Endothelial cell of umbilical vein (primary cell): ENCODE measurements around the gene MLYCD. TPM values are rescaled to one million over a fixed set of nuclear protein-coding genes. Genes with fewer than 3 reads are reported as not detected.

Experiments
- BruUV-seq: library from RNA; stranded (reverse); fragments of 400-500 nt; replicated peaks from 2 replicates; lab custom pipeline; 2021; lab: Mats Ljungman, UMichigan
- CTCF ChIA-PET: fragments of 300-600, 350-600 bp; sonication (Branson Sonifier 250); formaldehyde crosslinking; loops from one replicate; lab custom pipeline; 2021; ENCODE audit warnings: antibody characterized with exemption, inconsistent platforms; lab: Charles Lee
- POLR2A ChIA-PET: fragments of 300-600, 350-600 bp; sonication (Branson Sonifier 250); formaldehyde crosslinking; loops from one replicate; lab custom pipeline; 2021; ENCODE audit warnings: antibody characterized with exemption, inconsistent platforms; lab: Charles Lee
- DNase-seq: peaks from one replicate; pipeline ENCODE4 v3.0.0-alpha.2; 2011; ENCODE audit warnings: low read depth, low spot score
- FAIRE-seq: peaks from 2 replicates; lab custom pipeline; 2011; peaks lifted over from hg19 to GRCh38; lab: Jason Lieb, UNC
- H2AFZ ChIP-seq: 2 replicates; pipeline ENCODE4 v1.6.0; 2012; ENCODE audit warnings: low read depth, low read length, control low read depth, inconsistent platforms
- H3K27ac ChIP-seq: 2 replicates; pipeline ENCODE4 v1.5.1; 2011; ENCODE audit warnings: low read depth, mild to moderate bottlenecking, control low read depth, low read length, moderate library complexity; ENCODE audit not compliant: insufficient read depth
- H3K27me3 ChIP-seq, 2 experiments: 2 replicates each; pipeline versions ENCODE4 v1.6.0 to v1.6.1; 2011; ENCODE audit warnings: low read length in 2 of 2, mixed read lengths in 1 of 2; ENCODE audit not compliant: control insufficient read depth in 2 of 2, insufficient read depth in 2 of 2
- H3K36me3 ChIP-seq, 2 experiments: 2 replicates in 1 of 2; 3 replicates in 1 of 2; pipeline ENCODE4 v1.5.1; 2011; ENCODE audit warnings: low read length in 2 of 2, mild to moderate bottlenecking in 1 of 2, moderate library complexity in 1 of 2; ENCODE audit not compliant: control insufficient read depth in 2 of 2, insufficient read depth in 2 of 2; ENCODE audit errors: extremely low read depth in 1 of 2
- H3K4me1 ChIP-seq: 3 replicates; pipeline ENCODE4 v1.5.1; 2011; ENCODE audit warnings: mild to moderate bottlenecking, low read length; ENCODE audit not compliant: control insufficient read depth, insufficient read depth; ENCODE audit errors: extremely low read depth
- H3K4me2 ChIP-seq: 2 replicates; pipeline ENCODE4 v1.6.1; 2011; ENCODE audit warnings: low read length, control low read depth, mixed read lengths; ENCODE audit not compliant: insufficient read depth
- H3K4me3 ChIP-seq, 3 experiments: fragments of 200-600 bp in 1 of 3; sonication (generic), shearing (Covaris generic) in 1 of 3; replicated peaks in 1 of 3; 2 replicates each; pipeline ENCODE4 v1.5.1; 2011 to 2016; ENCODE audit warnings: control low read depth in 3 of 3, low read length in 3 of 3, mild to moderate bottlenecking in 2 of 3, inconsistent platforms in 1 of 3, low read depth in 1 of 3, moderate library complexity in 1 of 3; ENCODE audit not compliant: insufficient read depth in 1 of 3
- H3K79me2 ChIP-seq: 2 replicates; pipeline ENCODE4 v1.6.0; 2012; ENCODE audit warnings: low read length, inconsistent platforms; ENCODE audit not compliant: control insufficient read depth, insufficient read depth
- H3K9ac ChIP-seq: replicated peaks from 2 replicates; pipeline ENCODE3; 2011; ENCODE audit warnings: low read length, control low read depth; ENCODE audit not compliant: insufficient read depth; ENCODE audit errors: extremely low read depth
- H3K9me1 ChIP-seq: replicated peaks from 3 replicates; pipeline ENCODE4 v1.6.0; 2011; ENCODE audit warnings: mild to moderate bottlenecking, low read length; ENCODE audit not compliant: control insufficient read depth, insufficient read depth; ENCODE audit errors: extremely low read depth
- H3K9me3 ChIP-seq: replicated peaks from 2 replicates; pipeline ENCODE4 v1.5.1; 2012; ENCODE audit warnings: low read length, inconsistent platforms; ENCODE audit not compliant: control insufficient read depth, insufficient read depth
- H4K20me1 ChIP-seq: replicated peaks from 2 replicates; pipeline ENCODE3; 2011; ENCODE audit warnings: mild to moderate bottlenecking, low read length; ENCODE audit not compliant: control insufficient read depth, insufficient read depth; ENCODE audit errors: extremely low read depth
- EZH2 ChIP-seq: IDR thresholded peaks from 2 replicates; pipeline ENCODE4 v1.6.1; 2012; ENCODE audit warnings: borderline replicate concordance, low read depth, mild to moderate bottlenecking, moderate library complexity, low read length, inconsistent platforms; ENCODE audit not compliant: severe bottlenecking
- FOS ChIP-seq: IDR thresholded peaks from 2 replicates; pipeline ENCODE4 v1.6.1; 2011; ENCODE audit warnings: mild to moderate bottlenecking, low read length, moderate library complexity, borderline replicate concordance; ENCODE audit not compliant: insufficient read depth
- GATA2 ChIP-seq: IDR thresholded peaks from 2 replicates; pipeline ENCODE4 v1.7.0; 2011; ENCODE audit warnings: low read depth, mild to moderate bottlenecking, moderate library complexity, mixed read lengths, low read length; ENCODE audit not compliant: insufficient read length, insufficient read depth
- JUN ChIP-seq: IDR thresholded peaks from 2 replicates; pipeline ENCODE4 v1.6.1; 2011; ENCODE audit warnings: borderline replicate concordance, low read depth; ENCODE audit not compliant: insufficient read length, insufficient read depth
- MAX ChIP-seq: IDR thresholded peaks from 2 replicates; pipeline ENCODE4 v1.6.1; 2011; ENCODE audit not compliant: insufficient read depth, insufficient read length
- MYC ChIP-seq: IDR thresholded peaks from one replicate; pipeline ENCODE4 v1.6.1; 2011; ENCODE audit warnings: mild to moderate bottlenecking, low read depth, low read length
- POLR2A ChIP-seq: IDR thresholded peaks from 2 replicates; pipeline ENCODE4 v1.6.1; 2012; ENCODE audit warnings: low read depth, mild to moderate bottlenecking, control low read depth, low read length
- POLR2AphosphoS5 ChIP-seq: IDR thresholded peaks from 2 replicates; pipeline ENCODE4 v1.6.1; 2012; ENCODE audit warnings: low read depth, mild to moderate bottlenecking, control low read depth, low read length, moderate library complexity; ENCODE audit not compliant: insufficient read depth
- dilution Hi-C: fragments of 300-500 bp; cut with MboI; formaldehyde crosslinking; loops from one replicate; pipeline ENCODE4 v1.15.0; 2019; ENCODE audit warnings: low sequenced_read_pairs; ENCODE audit not compliant: extremely low pct_ligation_motif_present
- intact Hi-C: fragments of 100-400 bp; cut with micrococcal nuclease; formaldehyde crosslinking; loops from one replicate; pipeline ENCODE4 v1.10.0; 2022
- polyA plus RNA-seq, 4 experiments: library from polyadenylated mRNA; depleted of rRNA in 3 of 4; stranded (reverse) in 3 of 4; unstranded in 1 of 4; fragments of >200 nt; gene quantifications; 2 replicates each; pipeline versions ENCODE4 v1.2.1 to v1.2.3, GENCODE V29; 2011 to 2012; ENCODE audit warnings: missing spikeins in 1 of 4
- total RNA-seq: library from RNA; stranded (reverse); gene quantifications from 2 replicates; pipeline ENCODE4 v1.2.3, GENCODE V29; 2021
- TF ChIP-seq, protein P1 (sequence below), 2 donors: IDR thresholded peaks; 1 replicate in 1 of 2; 2 replicates in 1 of 2; pipeline ENCODE4 v1.5.1; 2011; ENCODE audit warnings: low read length in 2 of 2, mild to moderate bottlenecking in 2 of 2, moderate library complexity in 2 of 2, control low read depth in 1 of 2, inconsistent platforms in 1 of 2, low read depth in 1 of 2; ENCODE audit not compliant: insufficient read depth in 1 of 2; ENCODE audit errors: extremely low read depth in 1 of 2

Gene MLYCD
- total and polyA plus RNA-seq, 2 donors (not counting 3 experiments of a cell fraction or from before 2014, with no cell fraction given): 2.0 to 3.4 TPM

DNA sequence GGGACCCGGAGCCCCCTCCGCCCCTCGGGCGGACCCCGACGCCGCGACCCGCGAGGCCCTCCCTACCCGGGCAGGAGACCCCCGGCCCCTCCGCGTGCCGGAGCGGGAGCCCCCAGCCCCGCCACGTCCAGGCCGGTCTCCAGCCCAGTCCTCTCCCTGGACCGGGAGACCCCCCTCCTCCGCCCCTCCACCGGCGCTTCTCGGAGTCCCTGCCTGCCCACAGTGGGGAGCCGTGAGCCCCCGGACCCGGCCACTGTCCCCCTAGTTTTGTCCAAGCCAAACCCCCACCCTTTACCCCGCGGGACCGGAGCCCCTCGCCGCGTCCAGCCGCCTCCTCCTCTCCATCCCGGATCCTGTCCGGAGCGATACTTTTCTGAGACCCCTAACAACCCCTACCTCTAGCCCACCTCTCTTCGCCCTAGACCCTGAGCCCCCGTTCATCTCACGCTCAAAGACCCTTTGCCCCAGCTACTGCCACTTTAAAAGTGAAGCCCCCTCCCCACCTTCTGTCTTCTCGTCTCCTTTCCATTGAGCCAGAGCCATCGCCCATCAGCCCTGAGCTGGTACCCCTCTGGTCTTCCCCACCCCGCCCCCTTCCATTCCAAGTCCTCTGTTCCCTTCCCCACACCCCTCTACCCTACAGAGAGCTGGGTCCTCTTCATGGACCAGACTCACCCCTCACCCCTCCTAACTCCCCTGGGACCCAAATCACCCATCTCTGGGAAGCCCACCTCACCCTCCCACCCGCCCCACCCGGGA, 70.2 kb downstream of the MLYCD start:
- Histone ChIP-seq H3K9me3 (no peaks in the 10 kb centered on the region), H3K27ac (no peak overlapping the region), H3K9ac (no peak overlapping the region), H4K20me1 (no peaks in the 10 kb centered on the region), H3K4me3 (no peak overlapping the region), H2AFZ (no peak overlapping the region), H3K79me2 (no peaks in the 10 kb centered on the region), H3K9me1 (no peaks in the 10 kb centered on the region), H3K4me2 (no peak overlapping the region), H3K36me3 (no peaks in the 10 kb centered on the region), H3K4me1 (no peaks in the 10 kb centered on the region), H3K27me3 (peaks cover 5 to 8% of the 10 kb centered on the region in 2 experiments)
- FAIRE-seq (no peak), DNase-seq (no peak)
- CTCF ChIA-PET: interaction anchor here (0.6 to 2.3 kb wide), 7 partner anchors 9 to 218 kb away, joined by 3 to 7 read pairs (median 4); partner anchors contain the start of gene TAF1C
- BruUV-seq: no TSS peak
- POLR2A ChIA-PET: no interaction called here
- dilution Hi-C loops: no loop called here
- TF ChIP-seq POLR2A (no peak), FOS (no peak), POLR2AphosphoS5 (no peak), MAX (no peak), EZH2 (no peak), GATA2 (no peak), MYC (no peak), JUN (no peak)
- TF ChIP-seq, protein P1, sequence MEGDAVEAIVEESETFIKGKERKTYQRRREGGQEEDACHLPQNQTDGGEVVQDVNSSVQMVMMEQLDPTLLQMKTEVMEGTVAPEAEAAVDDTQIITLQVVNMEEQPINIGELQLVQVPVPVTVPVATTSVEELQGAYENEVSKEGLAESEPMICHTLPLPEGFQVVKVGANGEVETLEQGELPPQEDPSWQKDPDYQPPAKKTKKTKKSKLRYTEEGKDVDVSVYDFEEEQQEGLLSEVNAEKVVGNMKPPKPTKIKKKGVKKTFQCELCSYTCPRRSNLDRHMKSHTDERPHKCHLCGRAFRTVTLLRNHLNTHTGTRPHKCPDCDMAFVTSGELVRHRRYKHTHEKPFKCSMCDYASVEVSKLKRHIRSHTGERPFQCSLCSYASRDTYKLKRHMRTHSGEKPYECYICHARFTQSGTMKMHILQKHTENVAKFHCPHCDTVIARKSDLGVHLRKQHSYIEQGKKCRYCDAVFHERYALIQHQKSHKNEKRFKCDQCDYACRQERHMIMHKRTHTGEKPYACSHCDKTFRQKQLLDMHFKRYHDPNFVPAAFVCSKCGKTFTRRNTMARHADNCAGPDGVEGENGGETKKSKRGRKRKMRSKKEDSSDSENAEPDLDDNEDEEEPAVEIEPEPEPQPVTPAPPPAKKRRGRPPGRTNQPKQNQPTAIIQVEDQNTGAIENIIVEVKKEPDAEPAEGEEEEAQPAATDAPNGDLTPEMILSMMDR (IDR thresholded peaks at IDR 0.05; ENCODE audit: extremely low read depth in 1 of 2, insufficient read depth in 1 of 2, low read depth in 1 of 2, low read length in 2 of 2): no peak
- intact Hi-C loops: loop anchor here (1.0 to 5.0 kb wide), 2 partner anchors 96 to 208 kb away; no protein-coding TSS in a partner anchor
